Endothelial cell of umbilical vein (primary cell): Measurements from ENCODE around the gene SRD5A1. TPM values are rescaled to one million over a fixed set of nuclear protein-coding genes. Genes with fewer than 3 reads are reported as not detected.

Source experiments
- BruUV-seq: library from RNA; stranded (reverse); fragments of 400-500 nt; replicated peaks from 2 replicates; lab custom pipeline; 2021; lab: Mats Ljungman, UMichigan
- CTCF ChIA-PET: fragments of 300-600, 350-600 bp; sonication (Branson Sonifier 250); formaldehyde crosslinking; loops from one replicate; lab custom pipeline; 2021; ENCODE audit warnings: antibody characterized with exemption, inconsistent platforms; lab: Charles Lee
- POLR2A ChIA-PET: fragments of 300-600, 350-600 bp; sonication (Branson Sonifier 250); formaldehyde crosslinking; loops from one replicate; lab custom pipeline; 2021; ENCODE audit warnings: antibody characterized with exemption, inconsistent platforms; lab: Charles Lee
- DNase-seq: peaks from one replicate; pipeline ENCODE4 v3.0.0-alpha.2; 2011; ENCODE audit warnings: low read depth, low spot score
- FAIRE-seq: peaks from 2 replicates; lab custom pipeline; 2011; peaks lifted over from hg19 to GRCh38; lab: Jason Lieb, UNC
- H2AFZ ChIP-seq: 2 replicates; pipeline ENCODE4 v1.6.0; 2012; ENCODE audit warnings: low read depth, low read length, control low read depth, inconsistent platforms
- H3K27ac ChIP-seq: 2 replicates; pipeline ENCODE4 v1.5.1; 2011; ENCODE audit warnings: low read depth, mild to moderate bottlenecking, control low read depth, low read length, moderate library complexity; ENCODE audit not compliant: insufficient read depth
- H3K27me3 ChIP-seq, 2 experiments: 2 replicates each; pipeline versions ENCODE4 v1.6.0 to v1.6.1; 2011; ENCODE audit warnings: low read length in 2 of 2, mixed read lengths in 1 of 2; ENCODE audit not compliant: control insufficient read depth in 2 of 2, insufficient read depth in 2 of 2
- H3K36me3 ChIP-seq, 2 experiments: 2 replicates in 1 of 2; 3 replicates in 1 of 2; pipeline ENCODE4 v1.5.1; 2011; ENCODE audit warnings: low read length in 2 of 2, mild to moderate bottlenecking in 1 of 2, moderate library complexity in 1 of 2; ENCODE audit not compliant: control insufficient read depth in 2 of 2, insufficient read depth in 2 of 2; ENCODE audit errors: extremely low read depth in 1 of 2
- H3K4me1 ChIP-seq: 3 replicates; pipeline ENCODE4 v1.5.1; 2011; ENCODE audit warnings: mild to moderate bottlenecking, low read length; ENCODE audit not compliant: control insufficient read depth, insufficient read depth; ENCODE audit errors: extremely low read depth
- H3K4me2 ChIP-seq: 2 replicates; pipeline ENCODE4 v1.6.1; 2011; ENCODE audit warnings: low read length, control low read depth, mixed read lengths; ENCODE audit not compliant: insufficient read depth
- H3K4me3 ChIP-seq, 3 experiments: fragments of 200-600 bp in 1 of 3; sonication (generic), shearing (Covaris generic) in 1 of 3; replicated peaks in 1 of 3; 2 replicates each; pipeline ENCODE4 v1.5.1; 2011 to 2016; ENCODE audit warnings: control low read depth in 3 of 3, low read length in 3 of 3, mild to moderate bottlenecking in 2 of 3, inconsistent platforms in 1 of 3, low read depth in 1 of 3, moderate library complexity in 1 of 3; ENCODE audit not compliant: insufficient read depth in 1 of 3
- H3K79me2 ChIP-seq: 2 replicates; pipeline ENCODE4 v1.6.0; 2012; ENCODE audit warnings: low read length, inconsistent platforms; ENCODE audit not compliant: control insufficient read depth, insufficient read depth
- H3K9ac ChIP-seq: replicated peaks from 2 replicates; pipeline ENCODE3; 2011; ENCODE audit warnings: low read length, control low read depth; ENCODE audit not compliant: insufficient read depth; ENCODE audit errors: extremely low read depth
- H3K9me1 ChIP-seq: replicated peaks from 3 replicates; pipeline ENCODE4 v1.6.0; 2011; ENCODE audit warnings: mild to moderate bottlenecking, low read length; ENCODE audit not compliant: control insufficient read depth, insufficient read depth; ENCODE audit errors: extremely low read depth
- H3K9me3 ChIP-seq: replicated peaks from 2 replicates; pipeline ENCODE4 v1.5.1; 2012; ENCODE audit warnings: low read length, inconsistent platforms; ENCODE audit not compliant: control insufficient read depth, insufficient read depth
- H4K20me1 ChIP-seq: replicated peaks from 2 replicates; pipeline ENCODE3; 2011; ENCODE audit warnings: mild to moderate bottlenecking, low read length; ENCODE audit not compliant: control insufficient read depth, insufficient read depth; ENCODE audit errors: extremely low read depth
- CTCF ChIP-seq, 2 donors: IDR thresholded peaks; 1 replicate in 1 of 2; 2 replicates in 1 of 2; pipeline ENCODE4 v1.5.1; 2011; ENCODE audit warnings: low read length in 2 of 2, mild to moderate bottlenecking in 2 of 2, moderate library complexity in 2 of 2, control low read depth in 1 of 2, inconsistent platforms in 1 of 2, low read depth in 1 of 2; ENCODE audit not compliant: insufficient read depth in 1 of 2; ENCODE audit errors: extremely low read depth in 1 of 2
- EZH2 ChIP-seq: IDR thresholded peaks from 2 replicates; pipeline ENCODE4 v1.6.1; 2012; ENCODE audit warnings: borderline replicate concordance, low read depth, mild to moderate bottlenecking, moderate library complexity, low read length, inconsistent platforms; ENCODE audit not compliant: severe bottlenecking
- MAX ChIP-seq: IDR thresholded peaks from 2 replicates; pipeline ENCODE4 v1.6.1; 2011; ENCODE audit not compliant: insufficient read depth, insufficient read length
- POLR2AphosphoS5 ChIP-seq: IDR thresholded peaks from 2 replicates; pipeline ENCODE4 v1.6.1; 2012; ENCODE audit warnings: low read depth, mild to moderate bottlenecking, control low read depth, low read length, moderate library complexity; ENCODE audit not compliant: insufficient read depth
- dilution Hi-C: fragments of 300-500 bp; cut with MboI; formaldehyde crosslinking; loops from one replicate; pipeline ENCODE4 v1.15.0; 2019; ENCODE audit warnings: low sequenced_read_pairs; ENCODE audit not compliant: extremely low pct_ligation_motif_present
- intact Hi-C: fragments of 100-400 bp; cut with micrococcal nuclease; formaldehyde crosslinking; loops from one replicate; pipeline ENCODE4 v1.10.0; 2022
- polyA plus RNA-seq, 4 experiments: library from polyadenylated mRNA; depleted of rRNA in 3 of 4; stranded (reverse) in 3 of 4; unstranded in 1 of 4; fragments of >200 nt; gene quantifications; 2 replicates each; pipeline versions ENCODE4 v1.2.1 to v1.2.3, GENCODE V29; 2011 to 2012; ENCODE audit warnings: missing spikeins in 1 of 4
- total RNA-seq: library from RNA; stranded (reverse); gene quantifications from 2 replicates; pipeline ENCODE4 v1.2.3, GENCODE V29; 2021

SRD5A1 gene
- total and polyA plus RNA-seq, 2 donors (not counting 3 experiments of a cell fraction or from before 2014, with no cell fraction given): 11.6 to 14.8 TPM

- H3K9ac ChIP-seq: no peak overlapping the region
- H3K4me1 ChIP-seq: no peaks in the 10 kb centered on the region
- no TSS peak for BruUV-seq
- DNase-seq (no peak), FAIRE-seq (no peak)
- H3K4me3 ChIP-seq: no peak overlapping the region
- H3K27ac ChIP-seq: no peak overlapping the region
- intact Hi-C loops: no loop called here
- H3K79me2 ChIP-seq: no peaks in the 10 kb centered on the region
- H3K36me3 ChIP-seq: peaks cover 2 to 8% of the 10 kb centered on the region in 2 experiments
- H3K27me3 ChIP-seq: no peaks in the 10 kb centered on the region
- H3K9me3 ChIP-seq: no peaks in the 10 kb centered on the region
- H2AFZ ChIP-seq: no peak overlapping the region
- ChIA-PET POLR2A (no interaction called here), CTCF (interaction anchor here (1.5 kb wide), 1 partner anchor 152 kb away, joined by 3 read pairs; no protein-coding TSS in a partner anchor)
- no peak overlapping the region for H3K4me2 ChIP-seq
- no peaks in the 10 kb centered on the region for H3K9me1 ChIP-seq
- dilution Hi-C loops: no loop called here
- peaks cover 2% of the 10 kb centered on the region for H4K20me1 ChIP-seq
- TF ChIP-seq CTCF (IDR thresholded peaks at IDR 0.05; ENCODE audit: extremely low read depth in 1 of 2, insufficient read depth in 1 of 2, low read depth in 1 of 2, low read length in 2 of 2) (no peak), POLR2AphosphoS5 (no peak), MAX (no peak), EZH2 (no peak)
Observed at GRCh38 chr5:6592601-6593000, 40.6 kb upstream of the SRD5A1 start.
